Activated CD8-positive, alpha-beta T cell treated with anti-CD3 and anti-CD28 coated beads for 36 hours (primary cell): ENCODE results near the gene ADH1C. TPM values are rescaled to one million over a fixed set of nuclear protein-coding genes. Genes with fewer than 3 reads are reported as not detected.

Experiments used
- ATAC-seq: fragments of 200-7000 bp; cut with Tn5 transposase; one replicate; pipeline ENCODE4 v1.10.0; 2021; ENCODE audit warnings: mild to moderate bottlenecking, moderate library complexity
- CTCF ChIA-PET: fragments of 350-600 bp; sonication (Branson Sonifier 250); formaldehyde crosslinking; loops from one replicate; lab custom pipeline; 2021; ENCODE audit warnings: antibody characterized with exemption; lab: Charles Lee
- POLR2A ChIA-PET: fragments of 350-600 bp; sonication (Branson Sonifier 250); formaldehyde crosslinking; loops from one replicate; lab custom pipeline; 2021; ENCODE audit warnings: antibody characterized with exemption; lab: Charles Lee
- DNase-seq: peaks from one replicate; pipeline ENCODE4 v3.0.0-alpha.2; 2020
- H3K27ac Mint-ChIP-seq: one replicate; pipeline ENCODE4 v1.8.0; 2021; ENCODE audit warnings: mild to moderate bottlenecking, mixed read lengths
- H3K27me3 Mint-ChIP-seq: one replicate; pipeline ENCODE4 v1.8.0; 2021; ENCODE audit warnings: mixed read lengths
- H3K36me3 Mint-ChIP-seq: one replicate; pipeline ENCODE4 v1.8.0; 2021; ENCODE audit warnings: low read depth, mixed read lengths
- H3K4me1 Mint-ChIP-seq: one replicate; pipeline ENCODE4 v1.8.0; 2021; ENCODE audit warnings: low read depth, mixed read lengths
- H3K4me3 Mint-ChIP-seq: one replicate; pipeline ENCODE4 v1.8.0; 2021; ENCODE audit warnings: mild to moderate bottlenecking, moderate library complexity, mixed read lengths
- H3K9me3 Mint-ChIP-seq: one replicate; pipeline ENCODE4 v1.8.0; 2021; ENCODE audit warnings: mixed read lengths
- CTCF ChIP-seq: fragments of 200-600 bp; IDR thresholded peaks from one replicate; pipeline ENCODE4 v1.8.0; 2022; ENCODE audit warnings: antibody characterized with exemption, mild to moderate bottlenecking
- intact Hi-C: fragments of 100-400 bp; cut with micrococcal nuclease; formaldehyde crosslinking; loops from one replicate; pipeline ENCODE4 v1.10.0; 2022
- total RNA-seq, 2 experiments: library from RNA; stranded (reverse); gene quantifications; one replicate each; pipeline ENCODE4 v1.2.3, GENCODE V29; 2021

The ADH1C gene
- total RNA-seq, 2 experiments from 2014 or later: not detected

- Mint-ChIP-seq H3K27me3 (peaks cover 3% of the 10 kb centered on the region), H3K27ac (no peak overlapping the region), H3K4me1 (no peaks in the 10 kb centered on the region), H3K4me3 (no peak overlapping the region), H3K36me3 (no peaks in the 10 kb centered on the region), H3K9me3 (no peaks in the 10 kb centered on the region)
- no peak for DNase-seq
- POLR2A ChIA-PET: no interaction called here
- intact Hi-C loops: no loop called here
- no peak for ATAC-seq
- CTCF ChIA-PET: interaction anchor here (0.6 to 1.4 kb wide), 3 partner anchors 10 to 258 kb away, joined by 3 to 5 read pairs (median 3); no protein-coding TSS in a partner anchor
- TF ChIP-seq CTCF: no peak
These were observed 42.4 kb upstream of the ADH1C start for GRCh38 chr4:99394896-99395295.

- Mint-ChIP-seq H3K4me3 (no peak overlapping the region), H3K27ac (no peak overlapping the region), H3K9me3 (no peaks in the 10 kb centered on the region), H3K4me1 (no peaks in the 10 kb centered on the region), H3K27me3 (peaks cover 2% of the 10 kb centered on the region), H3K36me3 (no peaks in the 10 kb centered on the region)
- TF ChIP-seq CTCF: no peak
- intact Hi-C loops: no loop called here
- DNase-seq: no peak
- POLR2A ChIA-PET: no interaction called here
- CTCF ChIA-PET: no interaction called here
- no peak for ATAC-seq
These were observed 37.5 kb upstream of the ADH1C start for GRCh38 chr4:99390055-99390454.

- Mint-ChIP-seq H3K36me3 (no peaks in the 10 kb centered on the region), H3K4me1 (no peaks in the 10 kb centered on the region), H3K27ac (no peak overlapping the region), H3K4me3 (no peak overlapping the region), H3K27me3 (peaks cover 2% of the 10 kb centered on the region), H3K9me3 (no peaks in the 10 kb centered on the region)
- CTCF ChIA-PET: no interaction called here
- intact Hi-C loops: no loop called here
- DNase-seq (no peak), ATAC-seq (no peak)
- no peak for TF ChIP-seq CTCF
- POLR2A ChIA-PET: no interaction called here
These were observed 37.1 kb upstream of the ADH1C start for GRCh38 chr4:99389606-99390005.

GRCh38 chr4:99383833-99384392 lies 31.4 kb upstream of the ADH1C start:
- intact Hi-C loops: no loop called here
- Mint-ChIP-seq H3K27me3 (peaks cover 4% of the 10 kb centered on the region), H3K36me3 (no peaks in the 10 kb centered on the region), H3K4me1 (no peaks in the 10 kb centered on the region), H3K4me3 (no peak overlapping the region), H3K9me3 (no peaks in the 10 kb centered on the region), H3K27ac (no peak overlapping the region)
- DNase-seq (no peak), ATAC-seq (no peak)
- TF ChIP-seq CTCF: no peak
- ChIA-PET POLR2A (interaction anchor here (0.5 kb wide), 1 partner anchor 1687 kb away, joined by 3 read pairs; no protein-coding TSS in a partner anchor), CTCF (no interaction called here)

GRCh38 chr4:99383399-99383798 lies 30.9 kb upstream of the ADH1C start:
- DNase-seq (no peak), ATAC-seq (no peak)
- ChIA-PET CTCF (no interaction called here), POLR2A (interaction anchor here (0.5 kb wide), 1 partner anchor 1687 kb away, joined by 3 read pairs; no protein-coding TSS in a partner anchor)
- Mint-ChIP-seq H3K9me3 (no peaks in the 10 kb centered on the region), H3K27me3 (peaks cover 4% of the 10 kb centered on the region), H3K4me3 (no peak overlapping the region), H3K36me3 (no peaks in the 10 kb centered on the region), H3K4me1 (no peaks in the 10 kb centered on the region), H3K27ac (no peak overlapping the region)
- intact Hi-C loops: no loop called here
- TF ChIP-seq CTCF: no peak
